ENCODE data around the gene TAF10. TPM values are rescaled to one million over a fixed set of nuclear protein-coding genes. Genes with fewer than 3 reads are reported as not detected.

Gene TAF10
- total RNA-seq = 149 and 154 TPM in 2 replicates

DNA sequence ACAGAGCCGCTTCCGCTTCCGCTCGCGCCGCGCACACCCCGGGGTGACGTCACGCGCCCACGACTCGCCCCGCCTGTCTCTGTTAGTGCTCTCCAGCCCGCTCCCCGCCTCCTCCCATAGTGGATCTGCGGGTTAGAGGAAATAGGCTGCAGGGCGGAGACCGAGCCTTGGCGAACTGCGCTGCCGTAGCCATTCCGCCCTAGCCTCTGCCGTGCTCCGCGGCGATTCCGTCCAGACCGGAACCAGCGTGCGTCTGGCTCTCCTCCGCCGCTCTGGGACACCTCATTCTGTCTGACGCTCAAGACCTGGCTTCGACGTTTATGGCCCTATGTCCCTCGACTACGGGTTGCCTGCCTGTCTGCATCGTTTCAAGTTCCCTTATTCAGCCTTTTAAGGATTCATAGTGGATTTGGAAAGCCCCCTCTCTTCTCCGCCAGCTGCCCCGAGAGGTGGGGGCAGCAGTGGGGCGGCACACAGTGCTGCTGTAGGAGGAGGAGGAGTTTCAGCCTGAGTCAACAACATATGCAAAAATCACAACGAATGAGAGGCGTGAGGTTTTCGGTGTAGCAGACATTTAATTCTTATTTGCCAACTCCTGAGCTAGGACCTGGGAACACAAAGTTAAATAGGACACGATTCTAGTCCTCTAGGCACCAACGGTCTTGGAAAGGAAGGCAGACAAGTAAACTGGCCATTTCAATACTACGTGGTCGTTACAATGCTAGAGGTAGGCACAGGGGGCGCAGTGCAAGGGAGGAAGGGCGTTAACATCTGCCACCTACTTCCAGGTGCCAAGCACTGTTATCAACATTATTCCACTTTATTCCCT lies at the start of gene TAF10:
TSS of gene TAF10 (minus strand) at position 4 of the 829 bp plus-strand sequence. CDS start 27 bp downstream, outside the sequence.
- intact Hi-C loops (cut with micrococcal nuclease) = loop anchor here (1.0 to 5.0 kb wide), 6 partner anchors 9 to 925 kb away; partner anchors contain the start of genes ARFIP2, ILK, MRPL17 and PPFIBP2
- Mint-ChIP-seq H3K36me3 (ENCODE audit: low read depth) (peaks cover 48% of the 10 kb centered on the region), H3K27ac (peak within 1 kb of the TSS; percentile 85), H3K4me3 (peak within 1 kb of the TSS; percentile 85), H3K27me3 (no peaks in the 10 kb centered on the region), H3K4me1 (peaks cover 29% of the 10 kb centered on the region), H3K9me3 (no peaks in the 10 kb centered on the region)
- no peak for TF ChIP-seq CTCF (IDR thresholded peaks at IDR 0.05)
- ATAC-seq (ENCODE audit: low read depth) (peak; percentile 83), DNase-seq (peak; percentile 92)
- ChIA-PET POLR2A (interaction anchor here (0.6 to 3.3 kb wide), 23 partner anchors 9 to 923 kb away, joined by 3 to 44 read pairs (median 4); partner anchors contain the start of genes APBB1, ARFIP2, DCHS1 and ILK), CTCF (interaction anchor here (0.9 to 1.3 kb wide), 5 partner anchors 8 to 71 kb away, joined by 3 to 11 read pairs (median 4); partner anchors contain the start of gene MRPL17)

DNA sequence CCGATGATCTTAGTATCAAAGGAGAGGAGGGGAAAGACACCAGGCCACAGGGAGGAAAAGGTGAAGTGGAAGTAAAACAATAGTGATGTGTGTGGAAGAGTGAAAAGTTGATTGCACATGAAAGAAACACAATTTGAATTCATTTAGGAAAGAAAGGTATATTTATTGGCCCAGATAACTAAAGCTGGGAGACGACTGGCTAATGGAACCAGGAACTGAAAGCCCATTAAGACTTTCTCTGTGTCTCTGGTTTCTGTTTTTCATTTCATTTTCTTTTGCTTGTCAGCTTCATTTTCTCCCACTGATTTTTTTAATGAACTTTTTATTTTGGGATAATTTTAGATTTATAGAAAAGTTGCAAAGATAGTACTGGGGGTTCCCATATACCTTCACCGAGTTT lies 48.7 kb upstream of the TAF10 start:
- Mint-ChIP-seq H3K4me1 (peaks cover 3% of the 10 kb centered on the region), H3K36me3 (ENCODE audit: low read depth) (no peaks in the 10 kb centered on the region), H3K9me3 (no peaks in the 10 kb centered on the region), H3K27me3 (peaks cover 6% of the 10 kb centered on the region), H3K27ac (no peak overlapping the region), H3K4me3 (no peak overlapping the region)
- DNase-seq (no peak), ATAC-seq (ENCODE audit: low read depth) (no peak)
- CTCF ChIA-PET = no interaction called here
- POLR2A ChIA-PET = no interaction called here
- no peak for TF ChIP-seq CTCF (IDR thresholded peaks at IDR 0.05)
- intact Hi-C loops (cut with micrococcal nuclease) = loop anchor here (2.0 kb wide), 1 partner anchor 14 kb away; no protein-coding TSS in a partner anchor

DNA sequence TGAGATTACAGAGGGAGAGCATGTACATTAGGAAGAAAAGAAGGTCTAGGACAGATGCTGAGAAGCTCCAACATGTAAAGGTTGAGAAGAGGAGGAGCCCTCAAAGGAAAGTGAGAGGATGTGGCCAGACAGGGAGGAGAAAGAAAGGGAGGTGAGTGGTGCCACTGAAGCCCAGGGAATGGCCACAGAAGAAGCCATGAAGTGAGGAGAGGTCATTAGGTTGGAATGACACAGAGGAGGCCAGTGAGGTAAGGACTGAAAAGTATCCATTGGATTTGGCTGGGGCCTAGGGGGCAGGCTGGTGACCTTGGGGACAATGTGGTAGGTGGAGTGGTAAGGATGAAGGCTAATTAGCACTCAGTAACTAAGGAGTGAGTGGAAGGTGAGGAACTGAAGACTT lies 46.6 kb upstream of the TAF10 start:
- no peak for TF ChIP-seq CTCF (IDR thresholded peaks at IDR 0.05)
- POLR2A ChIA-PET = interaction anchor here (0.7 to 1.4 kb wide), 2 partner anchors 12 to 47 kb away, joined by 3 to 4 read pairs; partner anchors contain the start of gene TAF10
- Mint-ChIP-seq H3K27me3 (peaks cover 6% of the 10 kb centered on the region), H3K27ac (no peak overlapping the region), H3K4me3 (no peak overlapping the region), H3K9me3 (no peaks in the 10 kb centered on the region), H3K36me3 (ENCODE audit: low read depth) (no peaks in the 10 kb centered on the region), H3K4me1 (peaks cover 3% of the 10 kb centered on the region)
- ATAC-seq (ENCODE audit: low read depth) = no peak
- CTCF ChIA-PET = interaction anchor here (1.0 kb wide), 1 partner anchor 9 kb away, joined by 3 read pairs; no protein-coding TSS in a partner anchor
- DNase-seq = no peak
- intact Hi-C loops (cut with micrococcal nuclease) = no loop called here

DNA sequence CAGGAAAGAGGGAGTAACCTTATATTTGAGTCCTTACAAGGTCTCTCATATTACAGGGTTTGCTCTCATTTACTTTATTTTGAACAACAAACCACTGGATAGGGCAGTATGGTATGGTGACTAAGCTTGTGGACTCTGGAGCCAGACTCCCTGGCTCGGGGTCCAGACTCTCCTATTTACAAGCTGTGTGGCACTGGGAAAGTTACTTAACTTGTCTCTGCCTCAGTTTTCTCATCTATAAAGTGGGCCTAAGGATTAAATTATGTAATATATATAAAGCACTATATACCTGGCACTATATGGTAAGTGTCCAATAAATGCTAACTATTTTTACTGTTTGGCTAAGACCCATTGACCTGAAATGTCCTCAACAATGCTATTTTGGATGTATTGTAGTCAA lies 45.3 kb upstream of the TAF10 start:
- ChIA-PET POLR2A (interaction anchor here (0.6 kb wide), 1 partner anchor 13 kb away, joined by 3 read pairs; no protein-coding TSS in a partner anchor), CTCF (interaction anchor here (1.0 kb wide), 1 partner anchor 11 kb away, joined by 3 read pairs; no protein-coding TSS in a partner anchor)
- Mint-ChIP-seq H3K27me3 (peaks cover 6% of the 10 kb centered on the region), H3K4me3 (peak overlapping the region; percentile 71), H3K27ac (no peak overlapping the region), H3K4me1 (peaks cover 3% of the 10 kb centered on the region), H3K9me3 (no peaks in the 10 kb centered on the region), H3K36me3 (ENCODE audit: low read depth) (no peaks in the 10 kb centered on the region)
- intact Hi-C loops (cut with micrococcal nuclease) = no loop called here
- no peak for TF ChIP-seq CTCF (IDR thresholded peaks at IDR 0.05)
- ATAC-seq (ENCODE audit: low read depth) (no peak), DNase-seq (no peak)

DNA sequence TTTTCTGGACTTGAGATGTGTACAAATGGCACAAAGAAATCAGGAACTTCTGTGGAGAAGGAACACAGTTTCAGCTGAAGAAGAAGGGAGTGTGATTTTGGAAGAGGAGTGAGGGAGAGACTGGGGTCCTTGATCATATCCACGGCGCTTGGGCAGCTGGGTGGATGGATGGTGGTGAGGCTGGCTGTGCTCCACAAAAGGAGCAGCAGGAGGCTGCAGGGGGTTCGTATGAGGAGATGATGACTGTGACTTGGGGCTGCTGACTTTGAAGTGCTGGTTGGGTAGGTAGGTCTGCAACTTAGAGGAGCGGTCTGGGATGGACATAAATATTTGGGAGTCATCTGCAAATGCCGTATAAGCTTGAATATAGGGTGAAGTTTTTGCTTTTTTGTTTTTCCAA lies 44.9 kb upstream of the TAF10 start:
- ChIA-PET CTCF (no interaction called here), POLR2A (interaction anchor here (0.6 to 1.6 kb wide), 3 partner anchors 13 to 38 kb away, joined by 3 to 5 read pairs (median 3); partner anchors contain the start of gene TPP1)
- DNase-seq (no peak), ATAC-seq (ENCODE audit: low read depth) (no peak)
- TF ChIP-seq CTCF (IDR thresholded peaks at IDR 0.05) = no peak
- peak overlapping the region; percentile 71 for H3K4me3 Mint-ChIP-seq
- H3K9me3 Mint-ChIP-seq = no peaks in the 10 kb centered on the region
- H3K4me1 Mint-ChIP-seq = peaks cover 3% of the 10 kb centered on the region
- H3K36me3 Mint-ChIP-seq (ENCODE audit: low read depth) = no peaks in the 10 kb centered on the region
- intact Hi-C loops (cut with micrococcal nuclease) = no loop called here
- peaks cover 6% of the 10 kb centered on the region for H3K27me3 Mint-ChIP-seq
- H3K27ac Mint-ChIP-seq = no peak overlapping the region

Measured in activated B cell treated with CpG ODN at 0.5 μM for 24 hours (primary cell).